ENCODE measurements around the gene USB1. TPM values are rescaled to one million over a fixed set of nuclear protein-coding genes. Genes with fewer than 3 reads are reported as not detected.

The USB1 gene
- total and polyA plus RNA-seq, 3 donors from 2014 or later: 39.7 to 63.7 (median 62.4) TPM

DNA sequence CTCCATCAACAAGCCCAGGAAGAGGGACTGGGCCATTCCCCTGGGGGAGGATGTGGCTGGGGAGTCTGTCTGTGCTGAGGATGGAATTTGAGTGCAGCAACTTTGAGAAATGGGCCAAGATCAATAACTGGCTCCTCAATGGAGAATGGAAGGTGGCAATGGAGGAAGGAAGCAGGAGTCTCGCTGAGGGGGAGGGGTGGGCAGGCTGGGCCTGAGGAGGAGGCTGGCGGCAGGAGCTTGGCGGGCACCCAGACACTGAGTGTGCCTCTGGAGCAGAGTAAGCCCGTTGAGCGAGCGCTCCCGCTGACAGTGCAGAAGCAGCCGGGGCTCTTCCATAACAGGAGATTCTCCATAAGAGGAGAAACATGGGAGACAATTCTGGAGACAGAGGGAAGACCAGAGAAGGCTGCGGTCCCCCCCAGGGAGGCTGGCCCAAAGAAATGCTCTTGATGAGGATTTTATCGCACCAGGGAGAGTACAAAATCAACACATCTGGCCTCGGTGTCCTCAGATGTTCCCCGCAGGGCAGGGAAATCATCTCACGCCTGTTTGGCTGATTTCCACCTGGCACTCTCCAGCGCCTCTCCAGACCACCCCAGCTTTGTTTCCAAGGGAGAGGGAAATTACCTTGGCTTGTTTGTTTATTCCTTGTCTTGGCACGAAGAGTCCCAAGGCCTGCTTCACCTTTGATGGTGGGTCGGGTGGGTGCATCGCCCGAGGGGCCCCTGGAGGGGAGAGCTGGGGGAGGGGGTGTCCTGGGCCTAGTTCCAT lies 21.6 kb downstream of the USB1 start:
- Histone ChIP-seq H3K9me3 (no peaks in the 10 kb centered on the region), H3K4me1 (peaks cover 41% of the 10 kb centered on the region), H3K27ac (peak overlapping the region in 1 of 2 donors; percentile 43), H3K36me3 (ENCODE audit: low read depth, missing control alignments) (no peaks in the 10 kb centered on the region), H3K27me3 (no peaks in the 10 kb centered on the region), H3K4me3 (no peak overlapping the region)
- 26 to 44% methylated on average over 18 of the region's 18 CpGs for WGBS, 2 donors
- DNase-seq: peak; percentile 87
- intact Hi-C loops (cut with DNase I; ENCODE audit: low total_unique reads): no loop called here
- TF ChIP-seq POLR2A (IDR thresholded peaks at IDR 0.05) (no peak), CTCF (IDR thresholded peaks at IDR 0.05) (no peak)

DNA sequence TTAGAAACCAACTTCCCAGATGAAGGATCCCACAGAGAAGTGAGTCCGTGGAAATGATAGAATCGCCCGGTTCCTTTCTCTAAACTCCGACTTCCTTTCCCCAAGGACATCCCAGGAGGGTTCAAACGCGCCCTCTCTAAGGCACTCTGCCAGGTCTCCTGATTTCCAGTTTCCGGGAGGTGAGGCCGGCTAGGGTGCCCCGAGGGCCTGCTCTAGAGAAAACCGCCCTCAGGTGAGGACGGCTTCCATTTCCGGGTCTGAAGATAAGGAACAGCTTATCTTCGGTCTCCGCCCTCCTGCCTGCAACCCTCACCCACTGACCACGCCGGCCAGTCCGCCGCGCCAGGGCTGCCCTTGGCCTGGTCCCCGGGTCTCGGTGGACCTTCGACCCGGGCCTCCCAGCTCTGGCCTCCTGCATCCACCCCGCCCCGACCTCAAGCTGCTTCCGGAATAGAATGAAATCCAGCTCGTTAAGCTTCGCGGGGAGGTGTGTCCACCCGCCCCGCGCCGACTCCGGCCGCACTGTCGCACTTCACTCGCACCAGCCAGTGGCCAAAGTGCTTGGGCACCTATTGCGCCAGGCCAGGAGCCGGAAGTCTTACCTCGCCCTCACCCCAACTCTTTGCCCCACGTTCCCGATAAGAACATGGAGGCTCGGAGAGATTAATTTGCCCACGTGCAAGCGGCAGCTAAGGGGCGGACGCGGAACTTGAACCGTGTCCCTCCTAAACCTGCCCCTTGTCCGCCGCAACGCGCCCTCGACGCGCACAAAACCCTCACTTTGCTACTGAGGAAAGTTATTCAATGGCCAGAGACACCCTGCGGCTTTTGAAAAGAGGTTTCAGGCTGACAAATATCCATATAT lies 23.5 kb downstream of the USB1 start:
- 4 to 5% methylated on average over 24 to 57 of the region's 57 CpGs for WGBS, 2 donors
- Histone ChIP-seq H3K27ac (peak overlapping the region; percentile 74 to 80), H3K36me3 (ENCODE audit: low read depth, missing control alignments) (no peaks in the 10 kb centered on the region), H3K27me3 (no peaks in the 10 kb centered on the region), H3K4me3 (peak overlapping the region; percentile 70 to 76), H3K9me3 (no peaks in the 10 kb centered on the region), H3K4me1 (peaks cover 54% of the 10 kb centered on the region)
- TF ChIP-seq POLR2A (IDR thresholded peaks at IDR 0.05) (no peak), CTCF (IDR thresholded peaks at IDR 0.05) (no peak)
- DNase-seq: peak; percentile 56
- intact Hi-C loops (cut with DNase I; ENCODE audit: low total_unique reads): loop anchor here (5.0 kb wide), 1 partner anchor 98 kb away; no protein-coding TSS in a partner anchor

DNA sequence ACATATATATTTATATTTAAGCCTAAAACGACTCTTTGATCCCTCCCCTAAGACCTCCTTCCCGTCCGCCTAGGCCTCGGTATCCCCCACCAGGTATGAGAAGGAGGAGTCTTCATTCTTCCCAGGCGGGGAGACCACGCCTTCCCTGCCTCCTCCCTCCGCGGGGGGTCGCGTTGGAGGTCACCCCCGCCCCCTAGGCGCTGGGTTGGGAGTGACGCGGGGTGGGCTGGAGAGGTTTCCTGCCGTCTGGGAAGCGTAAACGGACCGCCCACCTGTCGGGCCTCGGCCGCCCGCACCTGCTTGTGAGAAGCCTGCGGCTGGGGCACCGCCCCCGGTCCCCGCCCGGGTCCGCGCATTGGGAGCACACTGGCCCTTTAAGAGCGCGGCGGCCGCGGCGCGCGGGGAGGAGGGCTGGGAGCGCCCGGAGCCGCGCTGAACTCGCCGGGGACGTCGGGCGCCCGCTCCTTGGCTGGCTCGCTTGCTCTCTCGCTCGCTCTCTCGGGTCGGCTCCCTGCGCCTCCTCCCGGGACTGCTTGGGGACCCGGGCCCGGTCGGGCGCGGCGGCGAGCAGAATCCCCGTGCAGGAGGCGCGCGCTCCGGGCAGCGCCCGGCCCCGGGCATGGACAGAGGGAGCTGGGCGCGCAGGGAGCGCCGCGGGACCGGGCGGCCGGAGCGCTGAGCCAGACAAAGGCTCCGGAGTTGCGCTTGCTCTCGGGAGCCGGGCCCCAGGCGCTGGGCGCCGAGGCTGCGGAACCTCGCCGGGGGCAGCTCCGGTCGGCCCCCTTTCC lies 24.3 kb downstream of the USB1 start, which contains the start of gene MMP15:
Gene MMP15, plus strand, starts transcription at position 404 of the 788 bp plus-strand sequence. CDS start 597 bp downstream, outside the sequence.
- TF ChIP-seq CTCF (IDR thresholded peaks at IDR 0.05) (no peak), POLR2A (IDR thresholded peaks at IDR 0.05) (no peak)
- DNase-seq: peak; percentile 87
- Histone ChIP-seq H3K4me1 (peaks cover 57% of the 10 kb centered on the region), H3K27ac (peak within 1 kb of the TSS; percentile 74 to 80), H3K9me3 (no peaks in the 10 kb centered on the region), H3K36me3 (ENCODE audit: low read depth, missing control alignments) (no peaks in the 10 kb centered on the region), H3K27me3 (no peaks in the 10 kb centered on the region), H3K4me3 (peak within 1 kb of the TSS; percentile 70 to 76)
- intact Hi-C loops (cut with DNase I; ENCODE audit: low total_unique reads): loop anchor here (5.0 kb wide), 1 partner anchor 97 kb away; no protein-coding TSS in a partner anchor
- WGBS, 2 donors: 1% methylated on average over 20 to 60 of the region's 90 CpGs

DNA sequence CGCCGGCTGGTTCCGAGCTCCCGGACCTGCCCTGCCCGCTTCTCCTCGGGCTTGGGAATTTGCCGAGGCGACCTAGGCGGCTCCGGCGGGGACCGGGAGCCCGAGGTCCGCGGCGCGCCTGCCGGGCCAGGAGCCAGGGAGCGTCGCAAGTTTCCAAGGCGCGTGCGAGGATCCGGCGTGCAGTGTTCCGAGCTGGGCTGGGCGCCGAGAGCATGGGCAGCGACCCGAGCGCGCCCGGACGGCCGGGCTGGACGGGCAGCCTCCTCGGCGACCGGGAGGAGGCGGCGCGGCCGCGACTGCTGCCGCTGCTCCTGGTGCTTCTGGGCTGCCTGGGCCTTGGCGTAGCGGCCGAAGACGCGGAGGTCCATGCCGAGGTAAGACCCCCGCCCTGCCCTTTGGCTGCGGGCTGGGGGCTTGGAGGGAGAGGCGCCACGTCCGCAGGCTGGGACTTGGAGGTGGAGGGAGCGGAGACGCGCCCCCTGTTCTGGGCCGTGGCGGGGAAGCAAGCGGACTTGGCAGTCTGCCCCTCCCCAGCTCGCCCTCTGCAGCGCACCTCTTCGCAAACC lies 25.0 kb downstream of the USB1 start:
- peak overlapping the region; percentile 70 to 76 for H3K4me3 ChIP-seq
- H3K36me3 ChIP-seq (ENCODE audit: low read depth, missing control alignments): no peaks in the 10 kb centered on the region
- H3K9me3 ChIP-seq: no peaks in the 10 kb centered on the region
- no peak for DNase-seq
- TF ChIP-seq POLR2A (IDR thresholded peaks at IDR 0.05): no peak
- intact Hi-C loops (cut with DNase I; ENCODE audit: low total_unique reads): loop anchor here (5.0 kb wide), 1 partner anchor 96 kb away; no protein-coding TSS in a partner anchor
- peak overlapping the region; percentile 74 to 80 for H3K27ac ChIP-seq
- 0% methylated on average over 5 to 48 of the region's 65 CpGs for WGBS, 2 donors
- H3K4me1 ChIP-seq: peaks cover 57% of the 10 kb centered on the region
- H3K27me3 ChIP-seq: no peaks in the 10 kb centered on the region
